ENCODE measurements around the gene STARD6.

GRCh38 chr18:54316071-54316820, 41.4 kb downstream of the STARD6 start:
- TF ChIP-seq CTCF (IDR thresholded peaks at IDR 0.05; ENCODE audit: borderline replicate concordance, extremely low read depth, low read length, poor library complexity, severe bottlenecking) = no peak
- no peak for TF ChIP-seq EZH2 (IDR thresholded peaks at IDR 0.05; ENCODE audit: borderline replicate concordance, low read depth, low read length, severe bottlenecking)
